HCT116 (cell line): ENCODE data around the gene ZC3H6. TPM values are rescaled to one million over a fixed set of nuclear protein-coding genes. Genes with fewer than 3 reads are reported as not detected.

ENCODE experiments used
- ATAC-seq: fragments of 200-7000 bp; cut with Tn5 transposase; 2 replicates; pipeline ENCODE4 v1.9.1; 2020; ENCODE audit warnings: mild to moderate bottlenecking, moderate library complexity
- BruUV-seq: library from RNA; stranded (reverse); fragments of 400-500 nt; replicated peaks from 2 replicates; lab custom pipeline; 2021; lab: Mats Ljungman, UMichigan
- CTCF ChIA-PET: fragments of 300-600 bp; sonication (Branson Sonifier 250); formaldehyde crosslinking; loops from one replicate; lab custom pipeline; 2021; ENCODE audit warnings: antibody characterized with exemption; lab: Charles Lee
- POLR2A ChIA-PET: fragments of 300-600, 350-600 bp; sonication (Branson Sonifier 250); formaldehyde crosslinking; loops from one replicate; lab custom pipeline; 2021; ENCODE audit warnings: antibody characterized with exemption; lab: Charles Lee
- RAD21 ChIA-PET, 2 experiments: fragments of 300-600 bp; sonication (Branson Sonifier 250); formaldehyde crosslinking; loops; one replicate each; lab custom pipeline; 2023; ENCODE audit warnings: low total read pairs in 2 of 2; ENCODE audit not compliant: uncharacterized antibody in 2 of 2, unreplicated experiment in 2 of 2, low non-redundant PET in 1 of 2; lab: Charles Lee
- DNase-seq: peaks from one replicate; pipeline ENCODE4 v3.0.0-alpha.2; 2010; ENCODE audit warnings: low read depth, low spot score
- H2AFZ ChIP-seq: fragments of 200-600 bp; shearing (Covaris generic), sonication (generic); 2 replicates; pipeline ENCODE4 v1.6.1; 2017; ENCODE audit warnings: low read depth, mixed run types, mixed read lengths, antibody characterized with exemption, low read length; ENCODE audit not compliant: poor library complexity, severe bottlenecking
- H3K27ac ChIP-seq: 2 replicates; pipeline ENCODE4 v1.5.1; 2012; ENCODE audit warnings: low read depth, low read length
- H3K27me3 ChIP-seq: fragments of 200-600 bp; sonication (generic); 2 replicates; pipeline ENCODE4 v1.6.1; 2016; ENCODE audit warnings: mixed run types, low read length, mixed read lengths; ENCODE audit not compliant: insufficient read depth
- H3K36me3 ChIP-seq, 2 experiments: fragments of 200-500 bp in 1 of 2; fragments of 200-600 bp in 1 of 2; sonication (Bioruptor generic) in 1 of 2; sonication (generic) in 1 of 2; 2 replicates each; pipeline versions ENCODE4 v1.5.1 to v1.6.1; 2014 to 2016; ENCODE audit warnings: low read length in 2 of 2, inconsistent platforms in 1 of 2, mixed read lengths in 1 of 2, mixed run types in 1 of 2; ENCODE audit not compliant: insufficient read depth in 2 of 2, control insufficient read depth in 1 of 2
- H3K4me1 ChIP-seq, 2 experiments: fragments of 200-600 bp in 1 of 2; sonication (generic) in 1 of 2; 2 replicates each; pipeline versions ENCODE4 v1.5.1 to v1.6.1; 2012 to 2017; ENCODE audit warnings: low read length in 2 of 2, inconsistent platforms in 1 of 2, mild to moderate bottlenecking in 1 of 2, mixed read lengths in 1 of 2, mixed run types in 1 of 2, moderate library complexity in 1 of 2; ENCODE audit not compliant: insufficient read depth in 2 of 2, control insufficient read depth in 1 of 2
- H3K4me2 ChIP-seq: fragments of 200-600 bp; sonication (generic); 2 replicates; pipeline ENCODE4 v1.6.1; 2017; ENCODE audit warnings: mixed run types, low read length, mixed read lengths
- H3K4me3 ChIP-seq, 2 experiments: fragments of 200-600 bp in 1 of 2; sonication (generic) in 1 of 2; replicated peaks in 1 of 2; 2 replicates each; pipeline ENCODE4 v1.5.1; 2011 to 2016; ENCODE audit warnings: low read length in 2 of 2, control low read depth in 1 of 2, low read depth in 1 of 2, mild to moderate bottlenecking in 1 of 2, mixed read lengths in 1 of 2, mixed run types in 1 of 2
- H3K79me2 ChIP-seq: fragments of 200-600 bp; sonication (generic); 2 replicates; pipeline ENCODE4 v1.6.1; 2017; ENCODE audit warnings: mild to moderate bottlenecking, mixed run types, low read length, moderate library complexity, mixed read lengths; ENCODE audit not compliant: insufficient read depth
- H3K9ac ChIP-seq: fragments of 200-600 bp; sonication (generic); 2 replicates; pipeline ENCODE4 v1.6.1; 2016; ENCODE audit warnings: low read length, mixed read lengths
- H3K9me2 ChIP-seq: fragments of 200-600 bp; sonication (generic), shearing (Covaris generic); 2 replicates; pipeline ENCODE4 v1.6.1; 2017; ENCODE audit warnings: mixed run types, mild to moderate bottlenecking, moderate library complexity; ENCODE audit not compliant: insufficient read depth
- H3K9me3 ChIP-seq, 2 experiments: fragments of 200-500 bp in 1 of 2; fragments of 200-600 bp in 1 of 2; sonication (Bioruptor generic) in 1 of 2; sonication (generic) in 1 of 2; 2 replicates each; pipeline ENCODE4 v1.6.1; 2014 to 2017; ENCODE audit warnings: low read length in 2 of 2, mixed read lengths in 2 of 2, inconsistent platforms in 1 of 2, low read depth in 1 of 2, mild to moderate bottlenecking in 1 of 2, mixed run types in 1 of 2, moderate library complexity in 1 of 2; ENCODE audit not compliant: control insufficient read depth in 1 of 2, insufficient read depth in 1 of 2
- H4K20me1 ChIP-seq: fragments of 200-600 bp; sonication (generic), shearing (Covaris generic); 2 replicates; pipeline ENCODE4 v1.6.1; 2017; ENCODE audit warnings: mixed run types, mild to moderate bottlenecking, moderate library complexity; ENCODE audit not compliant: insufficient read depth
- CBX3 ChIP-seq: IDR thresholded peaks from 2 replicates; pipeline ENCODE4 v1.6.1; 2012; ENCODE audit warnings: low read depth
- ELF1 ChIP-seq: IDR thresholded peaks from 2 replicates; pipeline ENCODE4 v1.6.1; 2012; ENCODE audit warnings: low read depth, borderline replicate concordance
- EZH2 ChIP-seq: fragments of 200-600 bp; sonication (generic); IDR thresholded peaks from 2 replicates; pipeline ENCODE4 v1.6.1; 2017; ENCODE audit warnings: antibody characterized with exemption, mixed run types
- EZH2phosphoT487 ChIP-seq: fragments of 200-600 bp; IDR thresholded peaks from 2 replicates; pipeline ENCODE4 v1.6.1; 2018; ENCODE audit warnings: antibody characterized with exemption, borderline replicate concordance
- FOSL1 ChIP-seq: IDR thresholded peaks from 2 replicates; pipeline ENCODE4 v1.6.1; 2012; ENCODE audit warnings: low read depth
- POLR2AphosphoS5 ChIP-seq: IDR thresholded peaks from 2 replicates; pipeline ENCODE4 v1.6.1; 2011; ENCODE audit warnings: mild to moderate bottlenecking, low read depth, low read length, moderate library complexity
- SP1 ChIP-seq: IDR thresholded peaks from 2 replicates; pipeline ENCODE4 v1.6.1; 2012; ENCODE audit warnings: low read depth
- TCF7L2 ChIP-seq: IDR thresholded peaks from 2 replicates; pipeline ENCODE4 v1.7.0; 2011; ENCODE audit warnings: borderline replicate concordance, inconsistent platforms; ENCODE audit not compliant: insufficient read depth, insufficient read length; ENCODE audit errors: extremely low read depth
- YY1 ChIP-seq: IDR thresholded peaks from 2 replicates; pipeline ENCODE4 v1.6.1; 2011; ENCODE audit warnings: low read length, low read depth, moderate library complexity, mild to moderate bottlenecking; ENCODE audit not compliant: insufficient replicate concordance; ENCODE audit errors: extremely low read depth
- ZNF274 ChIP-seq: fragments of 200-500 bp; sonication (Bioruptor generic); IDR thresholded peaks from 2 replicates; pipeline ENCODE4 v1.6.1; 2014; ENCODE audit warnings: mild to moderate bottlenecking, low read depth, low read length, inconsistent platforms
- intact Hi-C: fragments of 100-400 bp; cut with micrococcal nuclease; formaldehyde crosslinking; loops from 2 replicates; pipeline ENCODE4 v1.10.0; 2022
- total RNA-seq: library from RNA; stranded (reverse); gene quantifications from one replicate; pipeline ENCODE4 v1.2.1, GENCODE V29; 2021; ENCODE audit not compliant: unreplicated experiment
- TF ChIP-seq, protein P1 (sequence below): IDR thresholded peaks from 2 replicates; pipeline ENCODE4 v1.6.1; 2012; ENCODE audit warnings: low read depth
- TF ChIP-seq, protein P2 (sequence below): IDR thresholded peaks from 2 replicates; pipeline ENCODE4 v1.6.1; 2012
- TF ChIP-seq, protein P3 (sequence below), 3 experiments: fragments of 200-600 bp in 1 of 3; sonication (generic) in 1 of 3; IDR thresholded peaks in 2 of 3; conservative IDR thresholded peaks in 1 of 3; 2 replicates each; pipeline ENCODE4 v1.5.1; 2012 to 2017; ENCODE audit warnings: low read depth in 2 of 3, low read length in 2 of 3, antibody characterized with exemption in 1 of 3, borderline replicate concordance in 1 of 3, control low read depth in 1 of 3, mild to moderate bottlenecking in 1 of 3, mixed read lengths in 1 of 3, mixed run types in 1 of 3, moderate library complexity in 1 of 3; ENCODE audit not compliant: insufficient read depth in 1 of 3
- TF ChIP-seq, protein P4 (sequence below): IDR thresholded peaks from 2 replicates; pipeline ENCODE4 v1.6.1; 2011; ENCODE audit warnings: mild to moderate bottlenecking, low read length, moderate library complexity; ENCODE audit not compliant: insufficient replicate concordance; ENCODE audit errors: extremely low read depth
- TF ChIP-seq, protein P5 (sequence below): IDR thresholded peaks from 2 replicates; pipeline ENCODE4 v1.6.1; 2012

Gene ZC3H6
- total RNA-seq, 1 experiment from 2014 or later = 7.0 TPM

DNA sequence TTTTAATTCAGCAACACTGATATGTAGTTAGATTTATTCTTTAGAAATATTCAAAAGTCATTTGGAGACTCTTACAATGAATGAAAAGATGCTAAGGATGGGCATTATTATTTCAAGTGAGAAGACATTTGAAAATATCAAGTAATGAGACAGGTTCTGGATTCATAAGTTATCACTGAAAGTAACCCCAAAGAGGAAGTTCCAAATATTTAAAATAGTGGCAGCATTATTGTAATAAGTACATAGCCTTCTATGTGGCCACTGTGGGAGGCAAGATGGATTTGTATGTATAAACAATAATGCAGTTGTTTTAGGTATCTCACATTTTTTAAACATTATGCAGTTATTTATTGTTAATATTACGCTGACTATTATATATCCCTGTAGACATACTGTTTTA lies 29.7 kb downstream of the ZC3H6 start (continued):
- TF ChIP-seq, protein P1, sequence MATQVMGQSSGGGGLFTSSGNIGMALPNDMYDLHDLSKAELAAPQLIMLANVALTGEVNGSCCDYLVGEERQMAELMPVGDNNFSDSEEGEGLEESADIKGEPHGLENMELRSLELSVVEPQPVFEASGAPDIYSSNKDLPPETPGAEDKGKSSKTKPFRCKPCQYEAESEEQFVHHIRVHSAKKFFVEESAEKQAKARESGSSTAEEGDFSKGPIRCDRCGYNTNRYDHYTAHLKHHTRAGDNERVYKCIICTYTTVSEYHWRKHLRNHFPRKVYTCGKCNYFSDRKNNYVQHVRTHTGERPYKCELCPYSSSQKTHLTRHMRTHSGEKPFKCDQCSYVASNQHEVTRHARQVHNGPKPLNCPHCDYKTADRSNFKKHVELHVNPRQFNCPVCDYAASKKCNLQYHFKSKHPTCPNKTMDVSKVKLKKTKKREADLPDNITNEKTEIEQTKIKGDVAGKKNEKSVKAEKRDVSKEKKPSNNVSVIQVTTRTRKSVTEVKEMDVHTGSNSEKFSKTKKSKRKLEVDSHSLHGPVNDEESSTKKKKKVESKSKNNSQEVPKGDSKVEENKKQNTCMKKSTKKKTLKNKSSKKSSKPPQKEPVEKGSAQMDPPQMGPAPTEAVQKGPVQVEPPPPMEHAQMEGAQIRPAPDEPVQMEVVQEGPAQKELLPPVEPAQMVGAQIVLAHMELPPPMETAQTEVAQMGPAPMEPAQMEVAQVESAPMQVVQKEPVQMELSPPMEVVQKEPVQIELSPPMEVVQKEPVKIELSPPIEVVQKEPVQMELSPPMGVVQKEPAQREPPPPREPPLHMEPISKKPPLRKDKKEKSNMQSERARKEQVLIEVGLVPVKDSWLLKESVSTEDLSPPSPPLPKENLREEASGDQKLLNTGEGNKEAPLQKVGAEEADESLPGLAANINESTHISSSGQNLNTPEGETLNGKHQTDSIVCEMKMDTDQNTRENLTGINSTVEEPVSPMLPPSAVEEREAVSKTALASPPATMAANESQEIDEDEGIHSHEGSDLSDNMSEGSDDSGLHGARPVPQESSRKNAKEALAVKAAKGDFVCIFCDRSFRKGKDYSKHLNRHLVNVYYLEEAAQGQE = no peak
- TF ChIP-seq EZH2phosphoT487 (no peak), TCF7L2 (no peak), EZH2 (no peak), SP1 (no peak), FOSL1 (no peak)
- TF ChIP-seq, protein P2, sequence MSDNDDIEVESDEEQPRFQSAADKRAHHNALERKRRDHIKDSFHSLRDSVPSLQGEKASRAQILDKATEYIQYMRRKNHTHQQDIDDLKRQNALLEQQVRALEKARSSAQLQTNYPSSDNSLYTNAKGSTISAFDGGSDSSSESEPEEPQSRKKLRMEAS = no peak

DNA sequence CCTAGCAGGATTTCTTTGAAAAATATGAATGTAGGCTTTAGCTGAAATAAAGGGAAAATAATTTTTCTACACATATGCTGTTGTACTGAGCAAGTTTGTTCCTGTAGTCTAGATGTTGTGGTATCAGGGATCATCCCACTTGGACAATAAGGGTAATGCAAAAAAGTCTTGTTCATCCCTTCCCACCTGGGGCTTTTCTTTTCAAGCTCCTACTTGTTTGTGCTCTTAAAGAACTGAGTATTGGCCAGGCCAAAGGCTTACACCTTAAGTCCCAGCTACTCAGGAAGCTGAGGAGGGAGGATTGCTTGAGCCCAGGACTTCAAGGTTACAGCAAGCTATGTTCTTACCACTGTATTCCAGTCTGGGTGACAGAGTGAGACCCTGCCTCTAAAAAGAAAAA lies 35.5 kb downstream of the ZC3H6 start:
- POLR2A ChIA-PET = no interaction called here
- H3K4me2 ChIP-seq = no peak overlapping the region
- no peaks in the 10 kb centered on the region for H3K9me2 ChIP-seq
- RAD21 ChIA-PET = no interaction called here
- H3K9ac ChIP-seq = no peak overlapping the region
- ATAC-seq = no peak
- no peaks in the 10 kb centered on the region for H4K20me1 ChIP-seq
- no peak overlapping the region for H3K4me3 ChIP-seq
- CTCF ChIA-PET = no interaction called here
- intact Hi-C loops = no loop called here
- H2AFZ ChIP-seq = no peak overlapping the region
- H3K27ac ChIP-seq = no peak overlapping the region
- H3K9me3 ChIP-seq = no peaks in the 10 kb centered on the region
- no peak for DNase-seq
- no peaks in the 10 kb centered on the region for H3K36me3 ChIP-seq
- TF ChIP-seq, protein P3, sequence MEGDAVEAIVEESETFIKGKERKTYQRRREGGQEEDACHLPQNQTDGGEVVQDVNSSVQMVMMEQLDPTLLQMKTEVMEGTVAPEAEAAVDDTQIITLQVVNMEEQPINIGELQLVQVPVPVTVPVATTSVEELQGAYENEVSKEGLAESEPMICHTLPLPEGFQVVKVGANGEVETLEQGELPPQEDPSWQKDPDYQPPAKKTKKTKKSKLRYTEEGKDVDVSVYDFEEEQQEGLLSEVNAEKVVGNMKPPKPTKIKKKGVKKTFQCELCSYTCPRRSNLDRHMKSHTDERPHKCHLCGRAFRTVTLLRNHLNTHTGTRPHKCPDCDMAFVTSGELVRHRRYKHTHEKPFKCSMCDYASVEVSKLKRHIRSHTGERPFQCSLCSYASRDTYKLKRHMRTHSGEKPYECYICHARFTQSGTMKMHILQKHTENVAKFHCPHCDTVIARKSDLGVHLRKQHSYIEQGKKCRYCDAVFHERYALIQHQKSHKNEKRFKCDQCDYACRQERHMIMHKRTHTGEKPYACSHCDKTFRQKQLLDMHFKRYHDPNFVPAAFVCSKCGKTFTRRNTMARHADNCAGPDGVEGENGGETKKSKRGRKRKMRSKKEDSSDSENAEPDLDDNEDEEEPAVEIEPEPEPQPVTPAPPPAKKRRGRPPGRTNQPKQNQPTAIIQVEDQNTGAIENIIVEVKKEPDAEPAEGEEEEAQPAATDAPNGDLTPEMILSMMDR (IDR thresholded peaks at IDR 0.05 in 2 of 3, conservative IDR thresholded peaks at IDR 0.05 in 1 of 3; ENCODE audit: borderline replicate concordance in 1 of 3, insufficient read depth in 1 of 3, low read depth in 2 of 3, low read length in 2 of 3) = no peak
- TF ChIP-seq YY1 (no peak), POLR2AphosphoS5 (no peak), FOSL1 (no peak), ZNF274 (no peak), CBX3 (no peak), SP1 (no peak), EZH2phosphoT487 (no peak), ELF1 (no peak)
- TF ChIP-seq, protein P2 = no peak
- TF ChIP-seq, protein P4, sequence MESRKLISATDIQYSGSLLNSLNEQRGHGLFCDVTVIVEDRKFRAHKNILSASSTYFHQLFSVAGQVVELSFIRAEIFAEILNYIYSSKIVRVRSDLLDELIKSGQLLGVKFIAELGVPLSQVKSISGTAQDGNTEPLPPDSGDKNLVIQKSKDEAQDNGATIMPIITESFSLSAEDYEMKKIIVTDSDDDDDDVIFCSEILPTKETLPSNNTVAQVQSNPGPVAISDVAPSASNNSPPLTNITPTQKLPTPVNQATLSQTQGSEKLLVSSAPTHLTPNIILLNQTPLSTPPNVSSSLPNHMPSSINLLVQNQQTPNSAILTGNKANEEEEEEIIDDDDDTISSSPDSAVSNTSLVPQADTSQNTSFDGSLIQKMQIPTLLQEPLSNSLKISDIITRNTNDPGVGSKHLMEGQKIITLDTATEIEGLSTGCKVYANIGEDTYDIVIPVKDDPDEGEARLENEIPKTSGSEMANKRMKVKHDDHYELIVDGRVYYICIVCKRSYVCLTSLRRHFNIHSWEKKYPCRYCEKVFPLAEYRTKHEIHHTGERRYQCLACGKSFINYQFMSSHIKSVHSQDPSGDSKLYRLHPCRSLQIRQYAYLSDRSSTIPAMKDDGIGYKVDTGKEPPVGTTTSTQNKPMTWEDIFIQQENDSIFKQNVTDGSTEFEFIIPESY = no peak
- TF ChIP-seq, protein P5, sequence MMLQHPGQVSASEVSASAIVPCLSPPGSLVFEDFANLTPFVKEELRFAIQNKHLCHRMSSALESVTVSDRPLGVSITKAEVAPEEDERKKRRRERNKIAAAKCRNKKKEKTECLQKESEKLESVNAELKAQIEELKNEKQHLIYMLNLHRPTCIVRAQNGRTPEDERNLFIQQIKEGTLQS = no peak
- no peaks in the 10 kb centered on the region for H3K79me2 ChIP-seq
- H3K4me1 ChIP-seq = no peaks in the 10 kb centered on the region
- H3K27me3 ChIP-seq = no peaks in the 10 kb centered on the region
- BruUV-seq = no TSS peak
